GM12878 (cell line): ENCODE measurements around the gene FCRL2. TPM values are rescaled to one million over a fixed set of nuclear protein-coding genes. Genes with fewer than 3 reads are reported as not detected.

Experiments
- ATAC-seq: fragments of 200-7000 bp; cut with Tn5 transposase; 3 replicates; pipeline ENCODE4 v1.9.1; 2020; ENCODE audit warnings: mild to moderate bottlenecking, moderate library complexity
- BruUV-seq: library from RNA; stranded (reverse); fragments of 400-500 nt; replicated peaks from 2 replicates; lab custom pipeline; 2021; lab: Mats Ljungman, UMichigan
- CTCF ChIA-PET: fragments of 300-600 bp; sonication (Branson Sonifier 250); formaldehyde crosslinking; extraction: SDS; loops from one replicate; lab custom pipeline; 2021; ENCODE audit warnings: inconsistent platforms; lab: Yijun Ruan, JAX
- POLR2A ChIA-PET: fragments of 350-600 bp; formaldehyde crosslinking; extraction: SDS; loops from one replicate; lab custom pipeline; 2021; ENCODE audit warnings: inconsistent platforms; lab: Charles Lee
- RAD21 ChIA-PET: fragments of 300-600 bp; sonication (Branson Sonifier 250); formaldehyde crosslinking; loops from one replicate; lab custom pipeline; 2023; ENCODE audit warnings: antibody characterized with exemption; ENCODE audit not compliant: unreplicated experiment; lab: Charles Lee
- SMC1A ChIA-PET: fragments of 300-600 bp; sonication (Branson Sonifier 250); formaldehyde crosslinking; loops from one replicate; lab custom pipeline; 2023; ENCODE audit not compliant: unreplicated experiment, uncharacterized antibody; lab: Charles Lee
- DNase-seq: peaks from one replicate; pipeline ENCODE4 v3.0.0-alpha.2; 2011; ENCODE audit warnings: low read depth, low spot score
- FAIRE-seq: peaks from 3 replicates; lab custom pipeline; 2011; peaks lifted over from hg19 to GRCh38; lab: Jason Lieb, UNC
- H2AFZ ChIP-seq: 2 replicates; pipeline ENCODE4 v1.6.0; 2011; ENCODE audit warnings: low read depth, low read length, control low read depth; ENCODE audit not compliant: control insufficient read depth
- H3K27ac ChIP-seq: 2 replicates; pipeline ENCODE4 v1.5.1; 2011; ENCODE audit warnings: control low read depth; ENCODE audit not compliant: control insufficient read depth, insufficient read depth
- H3K27me3 ChIP-seq, 2 experiments: replicated peaks in 1 of 2; 2 replicates each; pipeline versions ENCODE4 v1.6.0 to v1.6.1; 2011; ENCODE audit warnings: low read length in 1 of 2; ENCODE audit not compliant: control insufficient read depth in 2 of 2, insufficient read depth in 2 of 2
- H3K36me3 ChIP-seq, 2 experiments: 2 replicates each; pipeline ENCODE4 v1.5.1; 2011; ENCODE audit warnings: low read length in 1 of 2; ENCODE audit not compliant: control insufficient read depth in 2 of 2, insufficient read depth in 2 of 2
- H3K4me1 ChIP-seq: 2 replicates; pipeline ENCODE4 v1.6.1; 2011; ENCODE audit warnings: mild to moderate bottlenecking, low read length, moderate library complexity, mixed read lengths; ENCODE audit not compliant: control insufficient read depth, insufficient read depth
- H3K4me2 ChIP-seq: 2 replicates; pipeline ENCODE4 v1.6.0; 2011; ENCODE audit warnings: control low read depth; ENCODE audit not compliant: control insufficient read depth, insufficient read depth
- H3K4me3 ChIP-seq: fragments of 200-600 bp; sonication (generic); 2 replicates; pipeline ENCODE4 v1.5.1; 2016
- H3K79me2 ChIP-seq: 2 replicates; pipeline ENCODE4 v1.6.0; 2011; ENCODE audit warnings: low read length; ENCODE audit not compliant: control insufficient read depth, insufficient read depth
- H3K9ac ChIP-seq: 2 replicates; pipeline ENCODE4 v1.8.0; 2011; ENCODE audit warnings: low read length, control low read depth, mixed read lengths; ENCODE audit not compliant: control insufficient read depth, insufficient read depth
- H3K9me3 ChIP-seq: replicated peaks from 3 replicates; pipeline ENCODE4 v1.5.1; 2011; ENCODE audit warnings: mild to moderate bottlenecking, low read length; ENCODE audit not compliant: control insufficient read depth, insufficient read depth
- H4K20me1 ChIP-seq: 2 replicates; pipeline ENCODE4 v1.6.0; 2011; ENCODE audit not compliant: control insufficient read depth, insufficient read depth
- CREM ChIP-seq: IDR thresholded peaks from 2 replicates; pipeline ENCODE4 v1.6.1; 2014; ENCODE audit warnings: antibody characterized with exemption, low read depth
- RAD51 ChIP-seq: fragments of 450-650 bp; IDR thresholded peaks from 2 replicates; pipeline ENCODE4 v1.6.1; 2016; ENCODE audit warnings: moderate library complexity, mild to moderate bottlenecking, inconsistent platforms
- TCF7 ChIP-seq: IDR thresholded peaks from 2 replicates; pipeline ENCODE4 v1.6.1; 2014; ENCODE audit warnings: antibody characterized with exemption, borderline replicate concordance
- WGBS: methylation state at CpG from one replicate; pipeline ENCODE4 v1.1.6; 2016; ENCODE audit warnings: low lambda C conversion rate; ENCODE audit not compliant: insufficient replicate concordance, insufficient coverage; ENCODE audit errors: missing lambda C conversion rate; 5-methylcytosine and 5-hydroxymethylcytosine counted together
- in situ Hi-C: fragments of 300-500 bp; cut with MboI; formaldehyde crosslinking; loops from 9 replicates; pipeline ENCODE4 v1.14.3; 2018; ENCODE audit warnings: mixed read lengths
- intact Hi-C: fragments of 100-400 bp; cut with micrococcal nuclease; formaldehyde crosslinking; loops from one replicate; pipeline ENCODE4 v1.14.2; 2022; ENCODE audit not compliant: unreplicated experiment
- polyA plus RNA-seq, 11 experiments: library from polyadenylated mRNA; depleted of rRNA in 4 of 11; unstranded in 6 of 11; stranded (reverse) in 5 of 11; fragments of >200 nt; fragmentation: Nextera tagmentation in 4 of 11; fragmentation: Illumina TruSeq in 1 of 11; extraction: Ambion mirVana in 4 of 11; extraction: Trizol in 1 of 11; gene quantifications; 1 replicate in 1 of 11; 2 replicates in 10 of 11; pipeline versions ENCODE4 v1.2.1 to v1.2.3, GENCODE V29; 2011 to 2016; ENCODE audit warnings: inconsistent platforms in 2 of 11, missing spikeins in 2 of 11, low read depth in 1 of 11
- total RNA-seq, 4 experiments: library from RNA; depleted of rRNA in 3 of 4; stranded (reverse); fragments of >200 nt in 3 of 4; fragmentation: Illumina TruSeq in 1 of 4; extraction: Trizol in 1 of 4; gene quantifications; 2 replicates each; pipeline versions ENCODE4 v1.2.1 to v1.2.3, GENCODE V29; 2013 to 2021
- TF ChIP-seq, protein P1 (sequence below), 3 experiments: IDR thresholded peaks in 2 of 3; conservative IDR thresholded peaks in 1 of 3; 2 replicates each; pipeline ENCODE4 v1.5.1; 2011; ENCODE audit warnings: low read depth in 3 of 3, low read length in 3 of 3, mild to moderate bottlenecking in 3 of 3, control low read depth in 2 of 3, moderate library complexity in 2 of 3, inconsistent platforms in 1 of 3, mixed read lengths in 1 of 3; ENCODE audit not compliant: control insufficient read depth in 2 of 3, insufficient read depth in 1 of 3; ENCODE audit errors: extremely low read depth in 1 of 3
- TF ChIP-seq, protein P2 (sequence below): fragments of 450-650 bp; formaldehyde crosslinking; IDR thresholded peaks from 2 replicates; pipeline ENCODE4 v1.4.0; 2020; ENCODE audit warnings: mild to moderate bottlenecking, moderate library complexity

The FCRL2 gene
- total and polyA plus RNA-seq, 10 of the 15 experiments (the other 5 are each of a cell fraction or from before 2014, with no cell fraction given), result 0.07 to 7.3 (median 0.61) TPM

- Histone ChIP-seq H4K20me1 (no peaks in the 10 kb centered on the region), H3K9ac (no peak overlapping the region), H3K4me2 (no peak overlapping the region), H3K9me3 (peaks cover 14% of the 10 kb centered on the region), H3K27ac (no peak overlapping the region), H2AFZ (no peak overlapping the region), H3K4me1 (no peaks in the 10 kb centered on the region; the same call in 1 of the 2 replicates), H3K27me3 (no peaks in the 10 kb centered on the region), H3K79me2 (no peaks in the 10 kb centered on the region), H3K36me3 (no peaks in the 10 kb centered on the region), H3K4me3 (no peak overlapping the region)
- BruUV-seq, result no TSS peak
- in situ Hi-C loops, result no loop called here
- RAD21 ChIA-PET, result no interaction called here
- intact Hi-C loops, result no loop called here
- DNase-seq (no peak), ATAC-seq (no peak), FAIRE-seq (no peak)
- SMC1A ChIA-PET, result interaction anchor here (0.8 kb wide), 1 partner anchor 86 kb away, joined by 3 read pairs; no protein-coding TSS in a partner anchor
- CTCF ChIA-PET, result interaction anchor here (0.9 to 1.6 kb wide), 2 partner anchors 16 to 233 kb away, joined by 3 to 4 read pairs; no protein-coding TSS in a partner anchor
- WGBS, result 48% methylated on average over 1 of the region's 1 CpG
- POLR2A ChIA-PET, result no interaction called here
- TF ChIP-seq TCF7 (no peak), RAD51 (no peak), CREM (no peak)
- TF ChIP-seq, protein P1, sequence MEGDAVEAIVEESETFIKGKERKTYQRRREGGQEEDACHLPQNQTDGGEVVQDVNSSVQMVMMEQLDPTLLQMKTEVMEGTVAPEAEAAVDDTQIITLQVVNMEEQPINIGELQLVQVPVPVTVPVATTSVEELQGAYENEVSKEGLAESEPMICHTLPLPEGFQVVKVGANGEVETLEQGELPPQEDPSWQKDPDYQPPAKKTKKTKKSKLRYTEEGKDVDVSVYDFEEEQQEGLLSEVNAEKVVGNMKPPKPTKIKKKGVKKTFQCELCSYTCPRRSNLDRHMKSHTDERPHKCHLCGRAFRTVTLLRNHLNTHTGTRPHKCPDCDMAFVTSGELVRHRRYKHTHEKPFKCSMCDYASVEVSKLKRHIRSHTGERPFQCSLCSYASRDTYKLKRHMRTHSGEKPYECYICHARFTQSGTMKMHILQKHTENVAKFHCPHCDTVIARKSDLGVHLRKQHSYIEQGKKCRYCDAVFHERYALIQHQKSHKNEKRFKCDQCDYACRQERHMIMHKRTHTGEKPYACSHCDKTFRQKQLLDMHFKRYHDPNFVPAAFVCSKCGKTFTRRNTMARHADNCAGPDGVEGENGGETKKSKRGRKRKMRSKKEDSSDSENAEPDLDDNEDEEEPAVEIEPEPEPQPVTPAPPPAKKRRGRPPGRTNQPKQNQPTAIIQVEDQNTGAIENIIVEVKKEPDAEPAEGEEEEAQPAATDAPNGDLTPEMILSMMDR (IDR thresholded peaks at IDR 0.05 in 2 of 3, conservative IDR thresholded peaks at IDR 0.05 in 1 of 3; ENCODE audit: control insufficient read depth in 2 of 3, extremely low read depth in 1 of 3, insufficient read depth in 1 of 3, low read depth in 3 of 3, low read length in 3 of 3), result no peak
- TF ChIP-seq, protein P2, sequence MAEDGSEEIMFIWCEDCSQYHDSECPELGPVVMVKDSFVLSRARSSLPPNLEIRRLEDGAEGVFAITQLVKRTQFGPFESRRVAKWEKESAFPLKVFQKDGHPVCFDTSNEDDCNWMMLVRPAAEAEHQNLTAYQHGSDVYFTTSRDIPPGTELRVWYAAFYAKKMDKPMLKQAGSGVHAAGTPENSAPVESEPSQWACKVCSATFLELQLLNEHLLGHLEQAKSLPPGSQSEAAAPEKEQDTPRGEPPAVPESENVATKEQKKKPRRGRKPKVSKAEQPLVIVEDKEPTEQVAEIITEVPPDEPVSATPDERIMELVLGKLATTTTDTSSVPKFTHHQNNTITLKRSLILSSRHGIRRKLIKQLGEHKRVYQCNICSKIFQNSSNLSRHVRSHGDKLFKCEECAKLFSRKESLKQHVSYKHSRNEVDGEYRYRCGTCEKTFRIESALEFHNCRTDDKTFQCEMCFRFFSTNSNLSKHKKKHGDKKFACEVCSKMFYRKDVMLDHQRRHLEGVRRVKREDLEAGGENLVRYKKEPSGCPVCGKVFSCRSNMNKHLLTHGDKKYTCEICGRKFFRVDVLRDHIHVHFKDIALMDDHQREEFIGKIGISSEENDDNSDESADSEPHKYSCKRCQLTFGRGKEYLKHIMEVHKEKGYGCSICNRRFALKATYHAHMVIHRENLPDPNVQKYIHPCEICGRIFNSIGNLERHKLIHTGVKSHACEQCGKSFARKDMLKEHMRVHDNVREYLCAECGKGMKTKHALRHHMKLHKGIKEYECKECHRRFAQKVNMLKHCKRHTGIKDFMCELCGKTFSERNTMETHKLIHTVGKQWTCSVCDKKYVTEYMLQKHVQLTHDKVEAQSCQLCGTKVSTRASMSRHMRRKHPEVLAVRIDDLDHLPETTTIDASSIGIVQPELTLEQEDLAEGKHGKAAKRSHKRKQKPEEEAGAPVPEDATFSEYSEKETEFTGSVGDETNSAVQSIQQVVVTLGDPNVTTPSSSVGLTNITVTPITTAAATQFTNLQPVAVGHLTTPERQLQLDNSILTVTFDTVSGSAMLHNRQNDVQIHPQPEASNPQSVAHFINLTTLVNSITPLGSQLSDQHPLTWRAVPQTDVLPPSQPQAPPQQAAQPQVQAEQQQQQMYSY (CRISPR knock-in tag), result no peak
Measured at GRCh38 chr1:157813269-157813668, 36.3 kb upstream of the FCRL2 start.
